ENCODE data around the gene NNT.

DNA sequence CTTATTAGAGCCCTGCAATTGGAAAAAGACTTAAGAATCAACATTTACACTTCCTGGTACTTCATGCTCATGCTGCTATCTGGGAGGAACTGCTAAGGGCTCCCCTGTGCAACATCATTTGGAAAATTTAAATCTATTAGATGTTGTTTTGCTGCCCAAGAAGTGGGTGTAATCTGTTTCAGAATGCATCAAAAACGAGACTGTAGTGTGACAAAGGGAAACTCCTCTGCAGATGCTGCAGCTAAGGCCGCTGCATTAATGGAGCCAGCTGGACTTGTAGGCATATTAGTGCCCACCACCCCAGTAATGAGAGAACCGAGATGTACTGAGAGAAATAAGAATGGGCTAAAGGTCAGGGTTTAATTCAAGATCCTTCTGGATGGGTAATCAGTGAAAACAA lies 35.0 kb upstream of the NNT start:
- TF ChIP-seq BRCA1 (CRISPR knock-in tag; IDR thresholded peaks at IDR 0.05): no peak
- no peak for TF ChIP-seq KLF12 (CRISPR knock-in tag; IDR thresholded peaks at IDR 0.05; ENCODE audit: borderline replicate concordance)
- TF ChIP-seq ZNF768 (CRISPR knock-in tag; IDR thresholded peaks at IDR 0.05): no peak
- TF ChIP-seq ZNF775 (CRISPR knock-in tag; IDR thresholded peaks at IDR 0.05; ENCODE audit: borderline replicate concordance): no peak
- TF ChIP-seq, protein P1, sequence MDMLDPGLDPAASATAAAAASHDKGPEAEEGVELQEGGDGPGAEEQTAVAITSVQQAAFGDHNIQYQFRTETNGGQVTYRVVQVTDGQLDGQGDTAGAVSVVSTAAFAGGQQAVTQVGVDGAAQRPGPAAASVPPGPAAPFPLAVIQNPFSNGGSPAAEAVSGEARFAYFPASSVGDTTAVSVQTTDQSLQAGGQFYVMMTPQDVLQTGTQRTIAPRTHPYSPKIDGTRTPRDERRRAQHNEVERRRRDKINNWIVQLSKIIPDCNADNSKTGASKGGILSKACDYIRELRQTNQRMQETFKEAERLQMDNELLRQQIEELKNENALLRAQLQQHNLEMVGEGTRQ (IDR thresholded peaks at IDR 0.05; ENCODE audit: low read depth, low read length): no peak
- TF ChIP-seq, protein P1 (CRISPR knock-in tag; IDR thresholded peaks at IDR 0.05; ENCODE audit: borderline replicate concordance): no peak
- TF ChIP-seq ZNF331 (CRISPR knock-in tag; IDR thresholded peaks at IDR 0.05): no peak
- TF ChIP-seq GABPA (IDR thresholded peaks at IDR 0.05; ENCODE audit: low read depth, low read length): no peak
- no peak for TF ChIP-seq GABPA (CRISPR knock-in tag; IDR thresholded peaks at IDR 0.05; ENCODE audit: low read depth)
- TF ChIP-seq RELA (CRISPR knock-in tag; IDR thresholded peaks at IDR 0.05): no peak
- TF ChIP-seq POLR2AphosphoS5 (IDR thresholded peaks at IDR 0.05; ENCODE audit: low read depth, low read length): no peak
- TF ChIP-seq ATF1 (CRISPR knock-in tag; IDR thresholded peaks at IDR 0.05): no peak

Measured in HepG2 (cell line).